ENCODE measurements around the gene CAPZA3.

DNA sequence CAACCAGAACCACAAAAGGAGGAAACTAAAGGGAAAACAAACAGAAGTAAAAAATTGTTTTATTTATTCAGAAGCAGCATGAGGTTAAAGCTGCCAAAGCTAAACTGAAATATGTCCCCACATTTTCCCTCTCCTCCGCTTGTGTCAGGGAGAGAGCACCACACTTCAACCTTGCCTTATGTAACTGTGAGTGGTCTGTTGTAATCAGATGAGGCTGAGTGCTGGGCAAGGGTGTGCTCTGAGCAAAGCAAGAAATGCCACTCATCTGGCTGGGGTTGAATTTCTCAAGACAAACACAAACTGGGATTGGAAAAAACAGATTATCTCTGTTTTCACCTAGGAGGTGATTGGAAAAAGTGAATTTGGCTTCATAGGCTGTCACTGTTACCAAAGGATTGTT lies 12.2 kb downstream of the CAPZA3 start:
- TF ChIP-seq, protein P1, sequence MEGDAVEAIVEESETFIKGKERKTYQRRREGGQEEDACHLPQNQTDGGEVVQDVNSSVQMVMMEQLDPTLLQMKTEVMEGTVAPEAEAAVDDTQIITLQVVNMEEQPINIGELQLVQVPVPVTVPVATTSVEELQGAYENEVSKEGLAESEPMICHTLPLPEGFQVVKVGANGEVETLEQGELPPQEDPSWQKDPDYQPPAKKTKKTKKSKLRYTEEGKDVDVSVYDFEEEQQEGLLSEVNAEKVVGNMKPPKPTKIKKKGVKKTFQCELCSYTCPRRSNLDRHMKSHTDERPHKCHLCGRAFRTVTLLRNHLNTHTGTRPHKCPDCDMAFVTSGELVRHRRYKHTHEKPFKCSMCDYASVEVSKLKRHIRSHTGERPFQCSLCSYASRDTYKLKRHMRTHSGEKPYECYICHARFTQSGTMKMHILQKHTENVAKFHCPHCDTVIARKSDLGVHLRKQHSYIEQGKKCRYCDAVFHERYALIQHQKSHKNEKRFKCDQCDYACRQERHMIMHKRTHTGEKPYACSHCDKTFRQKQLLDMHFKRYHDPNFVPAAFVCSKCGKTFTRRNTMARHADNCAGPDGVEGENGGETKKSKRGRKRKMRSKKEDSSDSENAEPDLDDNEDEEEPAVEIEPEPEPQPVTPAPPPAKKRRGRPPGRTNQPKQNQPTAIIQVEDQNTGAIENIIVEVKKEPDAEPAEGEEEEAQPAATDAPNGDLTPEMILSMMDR (IDR thresholded peaks at IDR 0.05; ENCODE audit: poor library complexity, severe bottlenecking), result no peak
- TF ChIP-seq RAD21 (conservative IDR thresholded peaks at IDR 0.05) (no peak), MXI1 (conservative IDR thresholded peaks at IDR 0.05; ENCODE audit: poor library complexity, severe bottlenecking) (no peak), SMC3 (conservative IDR thresholded peaks at IDR 0.05; ENCODE audit: poor library complexity) (no peak), POLR2AphosphoS5 (IDR thresholded peaks at IDR 0.05) (no peak), TAF1 (IDR thresholded peaks at IDR 0.05; ENCODE audit: low read depth) (no peak), EZH2 (IDR thresholded peaks at IDR 0.05; ENCODE audit: borderline replicate concordance, insufficient read depth, low read length, poor library complexity, severe bottlenecking) (no peak), EP300 (conservative IDR thresholded peaks at IDR 0.05; ENCODE audit: poor library complexity, severe bottlenecking) (no peak)
- TF ChIP-seq, protein P2, sequence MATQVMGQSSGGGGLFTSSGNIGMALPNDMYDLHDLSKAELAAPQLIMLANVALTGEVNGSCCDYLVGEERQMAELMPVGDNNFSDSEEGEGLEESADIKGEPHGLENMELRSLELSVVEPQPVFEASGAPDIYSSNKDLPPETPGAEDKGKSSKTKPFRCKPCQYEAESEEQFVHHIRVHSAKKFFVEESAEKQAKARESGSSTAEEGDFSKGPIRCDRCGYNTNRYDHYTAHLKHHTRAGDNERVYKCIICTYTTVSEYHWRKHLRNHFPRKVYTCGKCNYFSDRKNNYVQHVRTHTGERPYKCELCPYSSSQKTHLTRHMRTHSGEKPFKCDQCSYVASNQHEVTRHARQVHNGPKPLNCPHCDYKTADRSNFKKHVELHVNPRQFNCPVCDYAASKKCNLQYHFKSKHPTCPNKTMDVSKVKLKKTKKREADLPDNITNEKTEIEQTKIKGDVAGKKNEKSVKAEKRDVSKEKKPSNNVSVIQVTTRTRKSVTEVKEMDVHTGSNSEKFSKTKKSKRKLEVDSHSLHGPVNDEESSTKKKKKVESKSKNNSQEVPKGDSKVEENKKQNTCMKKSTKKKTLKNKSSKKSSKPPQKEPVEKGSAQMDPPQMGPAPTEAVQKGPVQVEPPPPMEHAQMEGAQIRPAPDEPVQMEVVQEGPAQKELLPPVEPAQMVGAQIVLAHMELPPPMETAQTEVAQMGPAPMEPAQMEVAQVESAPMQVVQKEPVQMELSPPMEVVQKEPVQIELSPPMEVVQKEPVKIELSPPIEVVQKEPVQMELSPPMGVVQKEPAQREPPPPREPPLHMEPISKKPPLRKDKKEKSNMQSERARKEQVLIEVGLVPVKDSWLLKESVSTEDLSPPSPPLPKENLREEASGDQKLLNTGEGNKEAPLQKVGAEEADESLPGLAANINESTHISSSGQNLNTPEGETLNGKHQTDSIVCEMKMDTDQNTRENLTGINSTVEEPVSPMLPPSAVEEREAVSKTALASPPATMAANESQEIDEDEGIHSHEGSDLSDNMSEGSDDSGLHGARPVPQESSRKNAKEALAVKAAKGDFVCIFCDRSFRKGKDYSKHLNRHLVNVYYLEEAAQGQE (IDR thresholded peaks at IDR 0.05; ENCODE audit: borderline replicate concordance), result no peak

Measured in neural cell (in vitro differentiated cells).